ENCODE measurements around the gene SMYD3. TPM values are rescaled to one million over a fixed set of nuclear protein-coding genes. Genes with fewer than 3 reads are reported as not detected.

The SMYD3 gene
- total and polyA plus RNA-seq, 4 donors = 10.5 to 40.1 (median 32.5) TPM

DNA sequence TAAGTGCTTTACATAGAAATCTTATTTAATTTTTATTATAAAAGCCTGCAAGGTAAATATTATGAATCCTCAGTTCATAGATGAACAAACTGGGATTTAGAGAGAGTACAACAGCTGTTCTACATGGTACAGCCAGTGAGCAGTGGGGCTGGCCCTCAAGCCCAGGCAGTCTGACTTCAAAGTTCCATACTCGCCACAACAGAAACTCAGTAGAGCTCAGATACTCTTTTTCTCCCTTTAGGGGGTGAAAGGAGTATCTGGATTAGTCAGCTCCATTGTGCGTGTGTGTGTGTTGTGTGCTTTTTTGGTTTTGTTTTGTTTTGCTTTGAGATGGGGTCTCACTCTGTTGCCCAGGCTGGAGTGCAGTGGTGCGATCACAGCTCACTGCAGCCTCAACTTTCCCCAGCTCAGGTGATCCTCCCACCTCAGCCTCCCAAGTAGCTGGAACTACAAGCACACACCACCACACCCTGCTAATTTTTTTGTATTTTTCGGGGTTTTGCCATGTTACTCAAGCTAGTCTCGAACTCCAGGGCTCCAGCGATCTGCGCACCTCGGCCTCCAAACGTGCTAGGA lies 378.5 kb downstream of the SMYD3 start:
- Histone ChIP-seq H3K4me1 (ENCODE audit: control insufficient read depth in 5 of 5, insufficient read depth in 5 of 5, low read length in 5 of 5) (no peaks in the 10 kb centered on the region), H3K4me3 (no peak overlapping the region), H3K27ac (ENCODE audit: low read depth in 1 of 2, low read length in 1 of 2) (no peak overlapping the region), H3K27me3 (ENCODE audit: control insufficient read depth in 3 of 3, insufficient read depth in 3 of 3, low read length in 2 of 3) (no peaks in the 10 kb centered on the region), H3K9ac (ENCODE audit: insufficient read depth in 1 of 2, low read length in 2 of 2) (no peak overlapping the region), H3K36me3 (ENCODE audit: control insufficient read depth in 4 of 4, insufficient read depth in 4 of 4, low read length in 4 of 4) (no peaks in the 10 kb centered on the region), H3K9me3 (ENCODE audit: control insufficient read depth in 4 of 4, insufficient read depth in 3 of 4, low read length in 3 of 4) (no peaks in the 10 kb centered on the region)
- TF ChIP-seq, protein P1, sequence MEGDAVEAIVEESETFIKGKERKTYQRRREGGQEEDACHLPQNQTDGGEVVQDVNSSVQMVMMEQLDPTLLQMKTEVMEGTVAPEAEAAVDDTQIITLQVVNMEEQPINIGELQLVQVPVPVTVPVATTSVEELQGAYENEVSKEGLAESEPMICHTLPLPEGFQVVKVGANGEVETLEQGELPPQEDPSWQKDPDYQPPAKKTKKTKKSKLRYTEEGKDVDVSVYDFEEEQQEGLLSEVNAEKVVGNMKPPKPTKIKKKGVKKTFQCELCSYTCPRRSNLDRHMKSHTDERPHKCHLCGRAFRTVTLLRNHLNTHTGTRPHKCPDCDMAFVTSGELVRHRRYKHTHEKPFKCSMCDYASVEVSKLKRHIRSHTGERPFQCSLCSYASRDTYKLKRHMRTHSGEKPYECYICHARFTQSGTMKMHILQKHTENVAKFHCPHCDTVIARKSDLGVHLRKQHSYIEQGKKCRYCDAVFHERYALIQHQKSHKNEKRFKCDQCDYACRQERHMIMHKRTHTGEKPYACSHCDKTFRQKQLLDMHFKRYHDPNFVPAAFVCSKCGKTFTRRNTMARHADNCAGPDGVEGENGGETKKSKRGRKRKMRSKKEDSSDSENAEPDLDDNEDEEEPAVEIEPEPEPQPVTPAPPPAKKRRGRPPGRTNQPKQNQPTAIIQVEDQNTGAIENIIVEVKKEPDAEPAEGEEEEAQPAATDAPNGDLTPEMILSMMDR (IDR thresholded peaks at IDR 0.05; ENCODE audit: control extremely low read depth, extremely low read depth) = no peak
- ATAC-seq (ENCODE audit: insufficient read depth, low FRiP score) = no peak
- no peak for DNase-seq
- WGBS, 2 donors = 96 to 97% methylated on average over 9 of the region's 9 CpGs

DNA sequence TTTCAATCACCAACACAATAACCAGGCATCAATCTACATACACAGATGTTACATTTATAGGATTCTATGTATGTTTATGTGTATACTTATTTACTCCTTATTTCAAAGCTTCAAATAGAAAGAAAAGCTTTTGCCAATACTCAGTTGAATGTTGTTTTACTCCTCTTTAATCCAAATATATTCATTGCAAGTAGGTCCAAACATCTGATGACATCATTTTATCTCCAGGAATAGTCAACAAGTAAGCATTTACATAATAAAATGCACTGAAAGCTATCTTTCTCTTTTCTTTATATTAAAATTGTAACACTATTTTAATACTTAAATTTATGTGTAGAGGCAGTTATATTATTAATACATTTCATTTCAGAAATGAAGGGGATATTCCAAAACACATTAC lies 380.5 kb downstream of the SMYD3 start:
- H3K9ac ChIP-seq (ENCODE audit: insufficient read depth in 1 of 2, low read length in 2 of 2) = no peak overlapping the region
- DNase-seq = no peak
- no peaks in the 10 kb centered on the region for H3K9me3 ChIP-seq (ENCODE audit: control insufficient read depth in 4 of 4, insufficient read depth in 3 of 4, low read length in 3 of 4)
- no peak overlapping the region for H3K4me3 ChIP-seq
- TF ChIP-seq, protein P1 (IDR thresholded peaks at IDR 0.05; ENCODE audit: control extremely low read depth, extremely low read depth) = no peak
- no peaks in the 10 kb centered on the region for H3K36me3 ChIP-seq (ENCODE audit: control insufficient read depth in 4 of 4, insufficient read depth in 4 of 4, low read length in 4 of 4)
- H3K4me1 ChIP-seq (ENCODE audit: control insufficient read depth in 5 of 5, insufficient read depth in 5 of 5, low read length in 5 of 5) = no peaks in the 10 kb centered on the region
- H3K27ac ChIP-seq (ENCODE audit: low read depth in 1 of 2, low read length in 1 of 2) = no peak overlapping the region
- no peak for ATAC-seq (ENCODE audit: insufficient read depth, low FRiP score)
- no peaks in the 10 kb centered on the region for H3K27me3 ChIP-seq (ENCODE audit: control insufficient read depth in 3 of 3, insufficient read depth in 3 of 3, low read length in 2 of 3)

DNA sequence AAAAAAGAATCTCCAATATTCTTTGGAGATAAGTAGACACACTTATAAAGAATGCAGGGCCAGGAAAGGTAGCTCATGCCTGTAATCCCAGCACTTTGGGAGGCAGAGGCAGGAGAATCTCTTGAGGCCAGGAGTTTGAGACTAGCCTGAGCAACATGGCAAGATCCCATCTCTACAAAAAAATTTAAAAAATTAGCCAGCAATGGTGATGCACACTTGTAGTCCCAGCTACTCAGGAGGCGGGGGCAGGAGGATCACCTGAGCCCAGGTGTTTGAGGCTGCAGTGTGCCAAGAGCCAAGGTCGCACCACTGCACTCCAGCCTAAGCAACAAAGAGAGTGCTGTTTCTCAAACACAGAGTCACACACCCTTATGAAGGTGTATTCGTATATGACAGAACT lies 385.0 kb downstream of the SMYD3 start:
- H3K27me3 ChIP-seq (ENCODE audit: control insufficient read depth in 3 of 3, insufficient read depth in 3 of 3, low read length in 2 of 3) = no peaks in the 10 kb centered on the region
- 97 to 98% methylated on average over 3 of the region's 3 CpGs for WGBS, 2 donors
- DNase-seq (no peak), ATAC-seq (ENCODE audit: insufficient read depth, low FRiP score) (no peak)
- H3K9me3 ChIP-seq (ENCODE audit: control insufficient read depth in 4 of 4, insufficient read depth in 3 of 4, low read length in 3 of 4) = no peaks in the 10 kb centered on the region
- H3K27ac ChIP-seq (ENCODE audit: low read depth in 1 of 2, low read length in 1 of 2) = no peak overlapping the region
- no peaks in the 10 kb centered on the region for H3K4me1 ChIP-seq (ENCODE audit: control insufficient read depth in 5 of 5, insufficient read depth in 5 of 5, low read length in 5 of 5)
- TF ChIP-seq, protein P1 (IDR thresholded peaks at IDR 0.05; ENCODE audit: control extremely low read depth, extremely low read depth) = no peak
- no peak overlapping the region for H3K4me3 ChIP-seq
- H3K9ac ChIP-seq (ENCODE audit: insufficient read depth in 1 of 2, low read length in 2 of 2) = no peak overlapping the region
- H3K36me3 ChIP-seq (ENCODE audit: control insufficient read depth in 4 of 4, insufficient read depth in 4 of 4, low read length in 4 of 4) = no peaks in the 10 kb centered on the region

DNA sequence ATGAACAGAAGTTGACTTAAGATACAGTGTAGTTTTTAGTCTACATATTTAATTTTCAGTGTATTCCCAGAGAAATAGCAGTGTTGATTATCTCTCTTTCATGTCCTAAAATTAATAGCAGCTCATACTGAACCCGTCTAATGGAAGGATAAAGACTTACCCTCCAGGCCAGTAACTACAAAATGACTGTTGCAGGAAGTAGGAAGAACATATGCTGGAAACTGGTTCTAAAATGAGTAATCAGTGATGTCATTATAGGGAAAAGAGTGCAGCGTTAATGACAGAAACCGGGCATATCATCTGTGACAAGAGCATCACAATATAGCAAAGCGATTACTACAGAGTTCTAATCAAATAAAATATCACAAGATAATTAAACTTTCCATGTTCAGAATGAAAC lies 385.5 kb downstream of the SMYD3 start:
- H3K27ac ChIP-seq (ENCODE audit: low read depth in 1 of 2, low read length in 1 of 2) = no peak overlapping the region
- H3K9me3 ChIP-seq (ENCODE audit: control insufficient read depth in 4 of 4, insufficient read depth in 3 of 4, low read length in 3 of 4) = no peaks in the 10 kb centered on the region
- no peaks in the 10 kb centered on the region for H3K27me3 ChIP-seq (ENCODE audit: control insufficient read depth in 3 of 3, insufficient read depth in 3 of 3, low read length in 2 of 3)
- no peaks in the 10 kb centered on the region for H3K36me3 ChIP-seq (ENCODE audit: control insufficient read depth in 4 of 4, insufficient read depth in 4 of 4, low read length in 4 of 4)
- H3K9ac ChIP-seq (ENCODE audit: insufficient read depth in 1 of 2, low read length in 2 of 2) = no peak overlapping the region
- 90 to 91% methylated on average over 4 of the region's 4 CpGs for WGBS, 2 donors
- H3K4me3 ChIP-seq = no peak overlapping the region
- no peaks in the 10 kb centered on the region for H3K4me1 ChIP-seq (ENCODE audit: control insufficient read depth in 5 of 5, insufficient read depth in 5 of 5, low read length in 5 of 5)
- DNase-seq = no peak
- TF ChIP-seq, protein P1 (IDR thresholded peaks at IDR 0.05; ENCODE audit: control extremely low read depth, extremely low read depth) = no peak
- no peak for ATAC-seq (ENCODE audit: insufficient read depth, low FRiP score)
